B cell (primary cell): ENCODE results near the gene TOMM5. TPM values are rescaled to one million over a fixed set of nuclear protein-coding genes. Genes with fewer than 3 reads are reported as not detected.

ENCODE experiments used
- ATAC-seq: fragments of 200-7000 bp; cut with Tn5 transposase; one replicate; pipeline ENCODE4 v1.10.0; 2021; ENCODE audit warnings: low read depth, mild to moderate bottlenecking, moderate number of reproducible peaks, moderate library complexity
- CTCF ChIA-PET: fragments of 350-600 bp; sonication (Branson Sonifier 250); formaldehyde crosslinking; loops from one replicate; lab custom pipeline; 2021; ENCODE audit warnings: antibody characterized with exemption, inconsistent platforms; lab: Charles Lee
- POLR2A ChIA-PET: fragments of 350-600 bp; sonication (Branson Sonifier 250); formaldehyde crosslinking; loops from one replicate; lab custom pipeline; 2021; ENCODE audit warnings: antibody characterized with exemption; lab: Charles Lee
- DNase-seq: peaks from one replicate; pipeline ENCODE4 v3.0.0; 2013
- H2AFZ ChIP-seq: 2 replicates; pipeline ENCODE4 v1.6.1; 2012; ENCODE audit warnings: mild to moderate bottlenecking, low read depth, low read length; ENCODE audit not compliant: insufficient read depth, poor library complexity, severe bottlenecking
- H3K27ac ChIP-seq, 2 donors: 1 replicate in 1 of 2; 2 replicates in 1 of 2; pipeline ENCODE4 v1.5.1; 2012 to 2013; ENCODE audit warnings: low read length in 2 of 2, mild to moderate bottlenecking in 2 of 2, moderate library complexity in 1 of 2
- H3K27me3 ChIP-seq, 4 experiments: fragments of 200-600 bp in 1 of 4; sonication (generic) in 1 of 4; replicated peaks in 1 of 4; 1 replicate in 2 of 4; 2 replicates in 2 of 4; pipeline versions ENCODE4 v1.6.1 to v1.7.0; 2013 to 2016; ENCODE audit warnings: low read length in 3 of 4, mild to moderate bottlenecking in 2 of 4, mixed read lengths in 1 of 4, moderate library complexity in 1 of 4; ENCODE audit not compliant: insufficient read depth in 4 of 4, control insufficient read depth in 3 of 4; ENCODE audit errors: control extremely low read depth in 1 of 4
- H3K36me3 ChIP-seq, 2 experiments: replicated peaks in 1 of 2; 1 replicate in 1 of 2; 2 replicates in 1 of 2; pipeline versions ENCODE4 v1.6.1 to v1.7.1; 2013; ENCODE audit warnings: low read length in 1 of 2; ENCODE audit not compliant: insufficient read depth in 2 of 2, control insufficient read depth in 1 of 2; ENCODE audit errors: control extremely low read depth in 1 of 2, extremely low read depth in 1 of 2
- H3K4me1 ChIP-seq, 2 donors: fragments of 200-600 bp in 1 of 2; sonication (generic) in 1 of 2; 1 replicate in 1 of 2; 2 replicates in 1 of 2; pipeline versions ENCODE4 v1.5.1 to v1.6.1; 2013 to 2017; ENCODE audit warnings: low read length in 2 of 2; ENCODE audit not compliant: control insufficient read depth in 2 of 2, insufficient read depth in 2 of 2
- H3K4me2 ChIP-seq: replicated peaks from 2 replicates; pipeline ENCODE3; 2012; ENCODE audit warnings: mild to moderate bottlenecking, low read depth, low read length; ENCODE audit not compliant: poor library complexity, severe bottlenecking
- H3K4me3 ChIP-seq, 5 experiments: fragments of 200-600 bp in 1 of 5; sonication (generic) in 1 of 5; 1 replicate in 3 of 5; 2 replicates in 2 of 5; pipeline versions ENCODE4 v1.5.1 to v1.7.0; 2011 to 2016; ENCODE audit warnings: low read length in 4 of 5, mild to moderate bottlenecking in 4 of 5, low read depth in 2 of 5, control low read depth in 1 of 5, moderate library complexity in 1 of 5; ENCODE audit not compliant: insufficient read depth in 1 of 5; ENCODE audit errors: control extremely low read depth in 1 of 5, extremely low read depth in 1 of 5
- H3K79me2 ChIP-seq: fragments of 200-600 bp; sonication (generic); one replicate; pipeline ENCODE4 v1.6.0; 2016; ENCODE audit warnings: low read length; ENCODE audit not compliant: control insufficient read depth, insufficient read depth
- H3K9ac ChIP-seq: fragments of 200-600 bp; sonication (generic); 2 replicates; pipeline ENCODE4 v1.6.1; 2017; ENCODE audit warnings: mild to moderate bottlenecking, low read length, moderate library complexity
- H3K9me3 ChIP-seq, 3 donors: one replicate each; pipeline versions ENCODE4 v1.6.1 to v1.7.1; 2013; ENCODE audit warnings: low read length in 2 of 3; ENCODE audit not compliant: control insufficient read depth in 2 of 3, insufficient read depth in 1 of 3; ENCODE audit errors: control extremely low read depth in 1 of 3
- H4K20me1 ChIP-seq: 2 replicates; pipeline ENCODE4 v1.6.0; 2012; ENCODE audit warnings: mild to moderate bottlenecking, low read length; ENCODE audit not compliant: insufficient read depth, control insufficient read depth, poor library complexity, severe bottlenecking
- H3K27ac Mint-ChIP-seq: one replicate; pipeline ENCODE4 v1.8.0; 2021; ENCODE audit warnings: mixed read lengths
- H3K27me3 Mint-ChIP-seq: one replicate; pipeline ENCODE4 v1.8.0; 2021; ENCODE audit warnings: mixed read lengths
- H3K4me1 Mint-ChIP-seq: one replicate; pipeline ENCODE4 v1.8.0; 2021; ENCODE audit warnings: mixed read lengths
- H3K4me3 Mint-ChIP-seq: one replicate; pipeline ENCODE4 v1.8.0; 2021; ENCODE audit warnings: mixed read lengths
- H3K9me3 Mint-ChIP-seq: one replicate; pipeline ENCODE4 v1.8.0; 2022; ENCODE audit warnings: mixed read lengths; ENCODE audit not compliant: insufficient read depth
- CTCF ChIP-seq: fragments of 200-600 bp; IDR thresholded peaks from one replicate; pipeline ENCODE4 v1.8.0; 2022; ENCODE audit warnings: antibody characterized with exemption, mild to moderate bottlenecking
- EZH2 ChIP-seq: IDR thresholded peaks from 2 replicates; pipeline ENCODE4 v1.6.1; 2012; ENCODE audit warnings: borderline replicate concordance, low read depth, mild to moderate bottlenecking, moderate library complexity, low read length; ENCODE audit not compliant: insufficient read depth, poor library complexity, severe bottlenecking
- WGBS: methylation state at CpG from one replicate; pipeline ENCODE4 v1.1.5; 2013; ENCODE audit warnings: missing lambda C conversion rate; ENCODE audit not compliant: insufficient coverage; 5-methylcytosine and 5-hydroxymethylcytosine counted together
- intact Hi-C: fragments of 100-400 bp; cut with micrococcal nuclease; formaldehyde crosslinking; loops from one replicate; pipeline ENCODE4 v1.10.0; 2022
- polyA plus RNA-seq: library from polyadenylated mRNA; depleted of rRNA; stranded (reverse); fragments of >200 nt; gene quantifications from 2 replicates; pipeline ENCODE4 v1.2.3, GENCODE V29; 2012
- total RNA-seq, 2 donors: library from RNA; stranded (reverse); fragments of 120-200 nt in 1 of 2; gene quantifications; 1 replicate in 1 of 2; 2 replicates in 1 of 2; pipeline versions ENCODE4 v1.2.3 to v1.2.4, GENCODE V29; 2013 to 2022

Gene TOMM5
- total and polyA plus RNA-seq, 2 donors (not counting 1 experiment from before 2014, with no cell fraction given), result 33.9 to 44.4 TPM

DNA sequence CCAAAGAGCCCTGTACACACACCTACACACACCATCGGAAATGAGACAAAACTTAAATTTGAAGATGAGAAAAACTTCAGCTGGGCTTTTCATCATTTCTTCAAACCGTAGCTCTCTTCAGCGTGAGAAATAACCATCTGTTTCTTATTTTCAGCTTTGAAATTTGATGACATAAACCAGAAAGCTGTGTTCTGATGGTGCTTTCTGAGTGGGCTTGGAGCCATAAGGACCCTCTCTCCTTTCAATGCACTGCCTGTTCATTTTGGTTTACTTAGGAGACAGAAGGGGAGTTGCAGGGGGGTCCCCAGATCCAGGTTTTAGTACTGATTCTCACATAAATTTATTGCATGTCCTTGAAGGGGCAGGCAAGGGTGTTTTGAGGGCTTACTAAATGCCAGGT is 25.7 kb downstream of the TOMM5 start:
- TF ChIP-seq EZH2 (no peak), CTCF (no peak)
- Mint-ChIP-seq H3K4me1 (peaks cover 74% of the 10 kb centered on the region), H3K9me3 (peaks cover 10% of the 10 kb centered on the region), H3K4me3 (peak overlapping the region; percentile 83), H3K27me3 (no peaks in the 10 kb centered on the region), H3K27ac (peak overlapping the region; percentile 79)
- no CpG with 5 or more reads among the region's 3 CpGs for WGBS
- H3K36me3 ChIP-seq, result peaks cover 0 to 4% of the 10 kb centered on the region in 2 experiments
- H4K20me1 ChIP-seq, result no peaks in the 10 kb centered on the region
- peak overlapping the region in 1 of 5 experiments; percentile 5 for H3K4me3 ChIP-seq
- CTCF ChIA-PET, result interaction anchor here (0.7 to 3.4 kb wide), 7 partner anchors 10 to 38 kb away, joined by 3 to 25 read pairs (median 6); partner anchors contain the start of genes FBXO10 and TOMM5
- no peak overlapping the region for H3K9ac ChIP-seq
- ATAC-seq (no peak), DNase-seq (no peak)
- H2AFZ ChIP-seq, result no peak overlapping the region
- intact Hi-C loops, result loop anchor here (5.0 kb wide), 1 partner anchor 79 kb away; the partner anchor contains the start of gene POLR1E
- no peaks in the 10 kb centered on the region for H3K27me3 ChIP-seq
- peaks cover 54 to 68% of the 10 kb centered on the region in 2 donors for H3K4me1 ChIP-seq
- no peak overlapping the region for H3K27ac ChIP-seq
- H3K79me2 ChIP-seq, result peaks cover 48% of the 10 kb centered on the region
- peak overlapping the region; percentile 68 for H3K4me2 ChIP-seq
- POLR2A ChIA-PET, result interaction anchor here (0.9 to 2.4 kb wide), 3 partner anchors 9 to 36 kb away, joined by 3 to 20 read pairs (median 9); partner anchors contain the start of gene FBXO10
- peaks cover 0 to 17% (median 13%) of the 10 kb centered on the region in 3 donors for H3K9me3 ChIP-seq
